ENCODE results near the gene HYDIN. TPM values are rescaled to one million over a fixed set of nuclear protein-coding genes. Genes with fewer than 3 reads are reported as not detected.

Gene HYDIN
- total and polyA plus RNA-seq, 4 donors = 0.14 to 3.0 (median 0.60) TPM

DNA sequence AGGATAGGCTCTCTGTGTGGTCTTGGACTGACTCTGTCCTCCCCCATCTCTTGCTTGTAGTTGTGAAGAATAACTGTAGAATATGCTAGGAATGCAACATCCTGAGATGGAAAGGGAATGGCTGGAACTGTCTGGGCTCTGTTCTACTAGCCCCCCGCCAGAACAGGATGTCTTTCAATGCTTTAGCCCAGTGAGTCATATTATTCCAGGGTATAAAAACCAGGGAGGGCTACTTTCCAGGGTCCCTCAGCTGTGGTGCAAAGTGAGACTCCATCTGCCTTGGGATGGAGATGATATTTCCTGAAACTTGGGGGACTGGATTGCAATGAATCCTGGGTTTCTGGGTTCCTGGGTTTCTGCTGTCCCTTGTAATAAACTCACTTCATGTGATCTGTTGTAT is 32.1 kb downstream of the HYDIN start:
- Histone ChIP-seq H3K27me3 (ENCODE audit: control insufficient read depth in 4 of 4, insufficient read depth in 4 of 4, low read length in 3 of 4) (no peaks in the 10 kb centered on the region), H3K27ac (ENCODE audit: low read depth in 1 of 2, low read length in 2 of 2) (no peak overlapping the region), H3K4me1 (ENCODE audit: control insufficient read depth in 4 of 4, insufficient read depth in 4 of 4, low read length in 3 of 4) (no peaks in the 10 kb centered on the region), H3K9ac (ENCODE audit: low read depth in 1 of 2, low read length in 2 of 2) (no peak overlapping the region), H3K4me3 (ENCODE audit: low read depth in 1 of 3, low read length in 3 of 3) (no peak overlapping the region), H3K9me3 (ENCODE audit: control insufficient read depth in 4 of 4, low read length in 3 of 4) (peaks cover 0 to 10% (median 5%) of the 10 kb centered on the region in 4 donors), H3K36me3 (ENCODE audit: control insufficient read depth in 4 of 4, insufficient read depth in 3 of 4, low read depth in 1 of 4, low read length in 3 of 4) (no peaks in the 10 kb centered on the region)
- WGBS = 84% methylated on average over 1 of the region's 1 CpG
- TF ChIP-seq SP1 (IDR thresholded peaks at IDR 0.05) (no peak), HNF4A (conservative IDR thresholded peaks at IDR 0.05) (no peak)
- DNase-seq (ENCODE audit: low spot score) = no peak

GRCh38 chr16:71192387-71192786 is 38.1 kb downstream of the HYDIN start:
- Histone ChIP-seq H3K4me3 (ENCODE audit: low read depth in 1 of 3, low read length in 3 of 3) (no peak overlapping the region), H3K4me1 (ENCODE audit: control insufficient read depth in 4 of 4, insufficient read depth in 4 of 4, low read length in 3 of 4) (no peaks in the 10 kb centered on the region), H3K9ac (ENCODE audit: low read depth in 1 of 2, low read length in 2 of 2) (no peak overlapping the region), H3K36me3 (ENCODE audit: control insufficient read depth in 4 of 4, insufficient read depth in 3 of 4, low read depth in 1 of 4, low read length in 3 of 4) (no peaks in the 10 kb centered on the region), H3K27ac (ENCODE audit: low read depth in 1 of 2, low read length in 2 of 2) (no peak overlapping the region), H3K27me3 (ENCODE audit: control insufficient read depth in 4 of 4, insufficient read depth in 4 of 4, low read length in 3 of 4) (no peaks in the 10 kb centered on the region), H3K9me3 (ENCODE audit: control insufficient read depth in 4 of 4, low read length in 3 of 4) (no peaks in the 10 kb centered on the region)
- 68% methylated on average over 5 of the region's 5 CpGs for WGBS
- no peak for TF ChIP-seq FOXA2 (IDR thresholded peaks at IDR 0.05)
- TF ChIP-seq ZBTB33 (IDR thresholded peaks at IDR 0.05) = no peak
- TF ChIP-seq TAF1 (conservative IDR thresholded peaks at IDR 0.05) = no peak
- TF ChIP-seq FOXA1 (IDR thresholded peaks at IDR 0.05) = no peak
- no peak for TF ChIP-seq HNF4G (IDR thresholded peaks at IDR 0.05)
- no peak for TF ChIP-seq HNF4A (conservative IDR thresholded peaks at IDR 0.05)
- TF ChIP-seq YY1 (IDR thresholded peaks at IDR 0.05) = no peak
- no peak for TF ChIP-seq CTCF (IDR thresholded peaks at IDR 0.05; ENCODE audit: low read depth, low read length, missing input control)
- no peak for DNase-seq (ENCODE audit: low spot score)

DNA sequence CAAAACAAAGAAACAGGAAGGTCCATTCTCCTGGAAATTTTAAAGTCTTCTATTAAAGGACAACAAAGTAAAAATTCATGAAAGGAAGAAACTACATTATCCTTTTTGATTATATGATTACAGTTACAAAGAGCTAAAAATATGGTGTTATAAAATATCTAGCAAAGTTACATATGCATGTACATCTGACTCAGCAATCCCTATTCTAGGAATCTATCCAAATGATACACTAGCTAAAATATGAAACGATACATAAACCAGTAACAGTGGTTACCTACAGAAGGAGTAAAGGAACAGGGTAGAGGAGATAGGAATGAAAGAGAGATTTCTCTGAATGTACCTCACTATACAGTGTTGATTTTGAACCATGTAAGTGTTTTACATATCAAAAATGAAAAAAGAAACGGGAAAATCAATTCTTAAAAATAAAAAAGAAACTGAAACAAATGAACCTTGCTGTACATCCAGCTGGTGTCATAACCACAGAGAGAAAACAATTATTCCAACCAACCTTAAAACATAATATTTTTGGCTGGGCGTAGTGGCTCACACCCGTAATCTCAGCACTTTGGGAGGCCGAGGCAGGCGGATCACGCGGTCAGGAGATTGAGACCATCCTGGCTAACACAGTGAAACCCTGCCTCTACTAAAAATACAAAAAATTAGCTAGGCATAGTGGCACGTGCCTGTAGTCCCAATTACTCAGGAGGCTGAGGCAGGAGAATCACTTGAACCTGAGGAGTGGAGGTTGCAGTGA is 41.4 kb downstream of the HYDIN start:
- no peaks in the 10 kb centered on the region for H3K9me3 ChIP-seq (ENCODE audit: control insufficient read depth in 4 of 4, low read length in 3 of 4)
- no peak overlapping the region for H3K27ac ChIP-seq (ENCODE audit: low read depth in 1 of 2, low read length in 2 of 2)
- no peak overlapping the region for H3K9ac ChIP-seq (ENCODE audit: low read depth in 1 of 2, low read length in 2 of 2)
- no peak for TF ChIP-seq ATF3 (IDR thresholded peaks at IDR 0.05)
- TF ChIP-seq HNF4G (IDR thresholded peaks at IDR 0.05) = no peak
- no peak for TF ChIP-seq REST (IDR thresholded peaks at IDR 0.05)
- TF ChIP-seq RAD21 (IDR thresholded peaks at IDR 0.05) = no peak
- no peaks in the 10 kb centered on the region for H3K36me3 ChIP-seq (ENCODE audit: control insufficient read depth in 4 of 4, insufficient read depth in 3 of 4, low read depth in 1 of 4, low read length in 3 of 4)
- no peak for DNase-seq (ENCODE audit: low spot score)
- H3K4me1 ChIP-seq (ENCODE audit: control insufficient read depth in 4 of 4, insufficient read depth in 4 of 4, low read length in 3 of 4) = no peaks in the 10 kb centered on the region
- WGBS = 91% methylated on average over 9 of the region's 9 CpGs
- no peak overlapping the region for H3K4me3 ChIP-seq (ENCODE audit: low read depth in 1 of 3, low read length in 3 of 3)
- no peaks in the 10 kb centered on the region for H3K27me3 ChIP-seq (ENCODE audit: control insufficient read depth in 4 of 4, insufficient read depth in 4 of 4, low read length in 3 of 4)

Measured in liver (tissue), 9 donors.